HG02678 (cell line): ENCODE results near the gene CACNA1H.

Experiments
- ATAC-seq: cut with Tn5 transposase; IDR thresholded peaks from one replicate; pipeline ENCODE4 v1.9.1; 2021; ENCODE audit warnings: mild to moderate bottlenecking, moderate library complexity; ENCODE audit not compliant: unreplicated experiment

CACNA1H gene

DNA sequence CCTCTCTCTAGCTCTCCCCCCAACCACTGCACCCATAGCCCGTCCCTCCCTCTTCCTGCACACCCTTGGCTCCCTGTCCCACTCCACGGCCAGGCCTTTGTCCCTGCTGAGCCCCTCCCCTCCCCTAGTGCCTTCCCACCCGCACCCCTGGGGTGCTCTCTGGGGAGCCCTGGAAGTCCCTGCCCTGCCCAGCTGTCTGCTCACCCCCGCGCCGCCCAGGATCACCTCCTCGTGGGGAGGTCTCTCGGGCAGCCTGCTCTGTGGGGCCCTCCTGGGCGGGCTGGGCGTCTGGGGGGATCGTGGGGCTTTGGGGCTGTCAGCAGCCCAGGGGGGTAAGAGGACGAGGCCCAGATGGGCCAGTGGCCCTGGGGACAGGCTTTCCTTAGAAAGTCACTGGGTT is 18.1 kb downstream of the CACNA1H start:
- no peak for ATAC-seq

DNA sequence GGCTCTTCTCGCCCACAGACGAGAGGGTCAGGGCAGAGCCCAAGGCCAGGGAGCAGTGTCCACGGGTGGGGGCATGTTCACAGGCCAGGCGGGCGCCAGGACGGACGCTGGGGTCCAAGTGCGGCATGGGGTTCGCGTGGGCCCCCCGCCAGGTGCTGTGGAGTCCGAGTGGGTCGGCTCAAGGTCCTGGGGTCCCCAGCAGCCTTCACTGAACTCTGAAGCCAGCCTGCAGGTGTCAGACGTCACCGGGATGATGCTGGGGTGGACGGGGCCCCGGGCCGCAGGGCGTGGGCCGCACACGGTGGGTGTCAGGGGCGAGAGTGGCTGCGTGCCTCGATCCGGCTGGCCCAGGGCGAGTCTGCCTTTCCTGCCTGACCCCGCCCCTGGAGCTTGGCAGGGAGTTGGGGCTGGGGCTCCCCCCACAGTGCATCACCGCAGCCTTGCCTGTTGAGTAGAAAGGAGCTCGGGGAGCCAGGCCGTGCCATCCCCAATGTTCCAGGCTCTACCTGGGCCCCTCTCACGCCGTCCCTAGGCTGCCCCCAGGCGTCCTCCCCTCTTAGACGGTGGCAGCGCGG is 19.0 kb downstream of the CACNA1H start:
- no peak for ATAC-seq

DNA sequence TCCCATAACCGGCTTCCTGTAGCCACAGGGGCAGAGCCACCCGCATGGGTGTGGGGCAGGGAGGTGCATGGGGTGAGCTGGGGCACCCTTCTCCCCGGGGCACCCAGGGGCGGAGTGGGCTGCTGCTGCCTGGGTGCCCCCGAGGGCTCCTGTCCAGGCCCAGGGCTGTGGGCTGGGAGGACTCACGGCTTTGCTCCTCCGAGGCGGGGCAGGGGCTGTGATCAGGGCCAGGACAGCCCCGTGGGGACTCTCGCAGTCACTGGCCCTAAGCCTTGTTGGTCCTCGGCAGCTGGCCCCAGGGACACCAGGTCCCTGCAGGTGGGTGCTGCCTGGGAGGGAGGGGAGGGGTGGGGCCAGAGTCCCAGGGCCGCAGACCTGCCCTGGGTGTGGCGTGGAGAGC is 19.7 kb downstream of the CACNA1H start:
- ATAC-seq: no peak

DNA sequence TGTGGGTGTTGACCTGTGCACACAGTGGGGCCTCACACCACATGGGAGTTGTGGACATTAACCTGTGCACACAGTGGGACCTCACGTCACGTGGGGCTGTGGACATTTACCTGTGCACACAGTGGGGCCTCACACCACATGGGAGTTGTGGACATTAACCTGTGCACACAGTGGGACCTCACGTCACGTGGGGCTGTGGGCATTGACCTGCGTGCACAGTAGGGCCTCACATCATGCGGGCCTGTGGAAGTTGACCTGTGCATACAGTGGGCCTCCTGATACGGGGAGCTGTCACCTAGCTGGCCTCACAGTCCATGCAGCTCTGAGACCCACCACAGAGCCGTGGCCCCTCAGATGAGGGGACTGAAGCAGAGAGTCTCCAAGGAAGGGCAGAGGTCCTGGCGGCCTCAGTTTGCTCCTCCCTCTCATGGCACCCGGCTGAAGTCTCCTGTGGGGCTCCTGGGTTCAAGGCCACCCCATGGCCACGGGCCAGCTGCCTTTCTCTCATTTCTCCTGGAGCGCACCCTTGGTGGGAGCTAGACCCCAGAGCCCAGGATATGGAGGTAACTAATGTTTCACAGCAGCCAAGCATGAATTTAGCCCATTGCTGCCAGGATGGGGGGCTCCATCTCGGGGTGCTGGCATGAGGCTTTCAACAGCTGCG is 21.0 kb downstream of the CACNA1H start:
- no peak for ATAC-seq

DNA sequence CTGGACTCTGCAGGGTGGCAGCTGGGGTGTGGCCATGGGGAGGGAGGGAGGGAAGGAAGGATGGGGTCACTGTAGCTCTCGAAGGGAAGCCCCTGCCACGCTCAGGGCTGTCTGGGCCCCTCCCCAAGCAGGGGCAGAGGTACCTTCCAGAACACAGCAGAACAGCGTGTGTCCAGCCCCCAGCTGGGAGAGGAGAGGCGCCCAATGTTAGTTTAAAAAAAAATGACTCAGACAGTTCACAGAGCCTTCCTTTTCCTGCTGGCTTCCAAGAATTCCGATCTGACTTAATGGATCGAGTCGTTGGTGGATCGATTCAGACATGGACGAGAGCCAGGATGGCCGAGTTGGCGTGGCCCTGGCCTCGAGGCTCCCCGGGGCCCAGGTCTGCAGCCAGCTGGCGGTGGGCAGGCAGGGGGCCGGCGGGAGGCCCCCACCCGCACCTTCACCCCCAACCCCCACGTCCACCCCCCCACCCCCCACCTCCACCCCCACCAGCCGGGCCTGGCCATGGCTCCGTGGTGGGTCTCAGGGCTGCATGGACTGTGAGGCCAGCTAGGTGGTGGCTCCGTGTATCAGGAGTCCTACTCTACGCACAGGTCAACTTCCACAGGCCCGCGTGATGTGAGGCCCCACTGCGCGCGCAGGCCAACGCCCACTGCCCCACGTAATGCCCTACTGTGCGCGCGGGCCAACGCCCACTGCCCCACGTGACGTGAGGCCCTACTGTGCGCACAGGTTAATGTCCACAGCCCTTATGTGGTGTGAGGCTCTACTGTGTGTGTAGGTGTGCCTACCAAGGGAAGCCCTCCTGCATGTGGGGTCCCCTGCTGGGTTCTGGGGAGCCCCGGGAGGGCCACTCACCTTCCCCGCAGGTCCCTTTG is 21.8 kb downstream of the CACNA1H start:
- ATAC-seq: no peak

DNA sequence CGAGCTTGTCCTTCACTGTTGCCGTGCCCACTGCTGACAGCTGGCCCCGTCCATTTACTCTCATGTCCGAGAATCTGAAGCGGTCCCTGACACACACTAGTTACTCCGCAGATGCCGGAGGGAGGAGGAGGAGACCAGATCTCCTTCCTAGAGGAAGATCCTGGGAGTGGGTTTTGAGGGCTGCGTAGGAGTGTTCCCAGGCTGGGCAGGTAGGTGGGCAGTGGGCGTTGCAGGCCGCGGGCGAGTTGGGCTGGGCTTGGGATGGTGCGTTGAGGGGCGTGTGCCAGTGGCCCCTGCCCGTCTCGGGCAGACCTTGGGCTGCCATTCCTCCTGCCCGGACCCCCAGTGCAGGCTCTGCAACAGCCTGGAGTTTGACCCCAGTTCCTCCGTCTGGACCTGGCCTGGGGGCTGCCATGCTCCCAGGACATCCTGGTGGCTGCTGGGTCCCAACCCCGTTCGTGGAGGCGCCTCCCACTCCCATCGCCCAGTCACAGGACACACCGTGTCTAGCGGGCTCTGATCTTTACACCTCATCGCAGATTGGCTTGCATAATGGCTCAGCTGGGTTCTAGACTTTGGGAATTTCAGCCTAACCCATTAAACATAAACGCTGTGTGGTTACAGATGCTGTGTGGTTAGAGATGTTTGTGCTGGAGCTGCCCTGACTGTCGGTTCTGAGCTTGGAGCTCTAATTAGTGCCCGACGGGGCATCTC is 22.8 kb downstream of the CACNA1H start:
- no peak for ATAC-seq

DNA sequence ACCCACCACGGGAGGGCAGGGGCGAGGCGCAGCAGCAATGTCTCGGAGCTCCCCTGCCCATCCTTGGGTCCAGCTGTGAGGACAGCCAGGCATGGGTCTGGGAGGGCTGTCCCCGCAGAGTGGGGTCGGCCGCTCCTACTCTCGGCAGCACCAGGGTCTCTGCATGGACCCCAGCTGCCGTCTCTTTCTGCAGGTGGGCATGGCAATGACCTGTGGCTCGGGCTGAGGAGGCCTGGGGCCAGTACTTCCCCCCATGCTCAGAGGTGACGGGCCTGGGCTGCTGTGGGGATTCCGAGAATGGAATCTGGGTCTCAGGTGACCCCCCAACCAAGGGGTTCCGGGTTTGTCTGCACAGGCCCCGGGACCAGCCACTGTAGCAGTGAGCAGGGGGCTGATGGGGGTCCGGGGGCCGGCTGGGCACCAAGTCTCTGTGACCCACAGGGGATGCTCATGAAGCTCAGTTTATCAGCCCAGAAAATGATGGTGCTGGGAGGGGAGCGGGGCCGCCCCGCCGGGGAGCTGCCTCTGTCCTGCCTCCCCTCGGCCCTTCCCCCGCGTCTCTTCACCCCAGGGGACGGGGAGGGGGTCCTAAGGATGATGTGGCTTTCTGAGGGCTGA is 23.5 kb downstream of the CACNA1H start:
- no peak for ATAC-seq

DNA sequence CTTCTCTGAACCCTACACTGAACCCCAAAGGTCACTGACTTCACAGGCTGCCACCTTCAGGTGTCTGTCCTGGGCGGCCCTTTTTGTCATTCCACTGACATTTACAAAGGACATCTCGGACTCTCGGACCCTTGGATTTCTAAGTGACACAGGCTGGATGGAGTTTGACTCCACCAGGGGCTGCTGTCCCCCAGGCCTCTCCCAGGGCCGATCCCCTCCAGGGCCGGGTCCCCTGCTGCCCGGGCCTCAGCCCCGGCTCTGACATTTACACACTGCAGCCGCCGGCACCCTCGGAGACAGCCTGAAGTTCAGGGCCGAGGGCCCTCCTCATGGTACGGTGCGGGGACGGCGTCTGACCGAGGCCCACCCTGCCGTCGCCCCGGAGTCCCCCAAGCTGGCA is 24.1 kb downstream of the CACNA1H start:
- no peak for ATAC-seq

DNA sequence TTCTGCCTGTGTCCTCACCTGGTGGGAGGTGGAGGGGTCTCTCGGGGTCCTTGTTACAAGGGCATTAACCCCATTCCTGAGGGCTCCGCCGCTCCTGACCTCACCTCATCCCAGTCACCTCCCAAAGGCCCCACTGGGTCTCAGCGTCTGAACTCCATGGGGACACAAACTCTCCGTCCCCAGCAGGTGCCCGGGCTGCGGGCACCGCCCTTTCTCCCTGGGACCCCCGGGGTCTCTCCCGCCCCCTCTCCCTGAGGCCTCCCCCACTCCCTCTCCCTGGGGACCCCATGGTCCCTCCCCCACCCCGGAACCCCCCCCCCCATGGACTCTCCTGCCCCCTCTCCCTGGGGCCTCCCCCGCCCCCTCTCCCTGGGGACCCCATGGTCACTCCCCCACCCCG is 24.8 kb downstream of the CACNA1H start:
- no peak for ATAC-seq

DNA sequence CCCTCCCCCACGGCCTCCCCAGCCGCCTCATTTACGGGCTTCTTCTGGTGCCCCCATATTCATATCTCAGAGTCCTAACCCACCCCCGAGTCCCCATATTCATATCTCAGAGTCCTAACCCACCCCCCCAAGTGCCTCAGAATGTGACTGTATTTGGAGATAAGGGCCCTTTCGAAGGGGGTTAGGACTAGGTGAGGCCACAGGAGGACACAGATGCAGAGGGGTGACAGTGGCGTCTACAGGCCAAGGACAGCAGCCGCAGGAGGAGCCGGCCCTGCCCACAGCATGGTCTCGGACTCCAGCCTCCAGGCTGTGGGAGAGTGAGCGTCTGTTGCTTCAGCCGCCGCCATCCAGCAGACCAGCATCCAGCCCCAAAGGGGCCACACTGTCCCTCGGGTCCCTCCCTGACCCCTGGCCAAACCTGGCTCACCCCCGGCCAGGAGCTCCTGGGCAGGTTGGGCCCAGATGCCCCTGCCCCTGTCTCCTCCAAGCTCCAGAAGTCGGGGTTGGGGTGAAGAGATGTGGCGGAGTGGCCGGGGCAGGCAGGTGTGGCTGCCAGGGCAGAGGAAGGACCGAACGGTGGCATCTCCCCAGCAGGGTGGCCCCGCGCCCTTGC is 25.5 kb downstream of the CACNA1H start:
- ATAC-seq: no peak

DNA sequence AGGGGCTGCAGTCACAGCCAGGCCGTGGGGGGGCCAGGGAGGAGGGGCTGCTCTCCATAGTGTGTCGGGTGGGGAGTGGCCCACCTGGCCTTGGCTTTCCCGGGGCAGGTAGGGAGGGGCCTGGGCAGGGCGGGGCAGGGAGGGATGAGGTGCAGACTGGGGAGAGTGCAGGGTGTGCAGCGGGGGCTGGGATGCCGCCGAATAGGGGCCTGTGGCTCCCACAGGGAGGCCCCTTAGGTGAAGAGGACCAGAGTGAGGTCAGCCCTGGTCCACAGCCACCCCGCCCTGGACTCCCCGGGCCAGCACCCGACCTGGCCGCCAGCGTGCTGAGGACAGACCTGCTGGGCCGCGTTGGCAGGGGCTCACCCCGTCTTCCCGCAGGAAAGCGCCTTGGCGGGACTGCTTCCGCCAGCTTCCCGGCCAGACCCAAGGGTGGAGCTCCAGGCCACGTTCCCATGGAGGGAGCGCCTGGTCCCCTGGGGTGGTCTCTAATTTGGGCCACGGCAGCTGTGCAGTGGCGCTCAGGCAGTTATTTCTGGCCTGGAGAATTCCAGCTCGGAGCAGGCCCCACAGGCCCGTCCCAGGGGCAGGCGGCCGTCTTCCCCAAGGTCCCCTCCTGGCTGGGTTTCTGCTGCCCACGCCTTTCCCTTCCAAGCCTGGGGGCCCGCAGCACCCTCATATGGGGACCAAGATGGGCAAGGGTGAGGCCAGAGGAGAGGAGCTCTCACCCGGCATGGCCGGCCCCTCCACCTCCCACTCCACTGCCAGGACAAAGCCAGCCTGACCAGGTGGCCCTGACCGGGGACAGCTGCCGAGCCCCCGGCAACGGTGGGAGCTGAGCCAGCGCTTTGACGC is 27.9 kb downstream of the CACNA1H start:
- no peak for ATAC-seq

DNA sequence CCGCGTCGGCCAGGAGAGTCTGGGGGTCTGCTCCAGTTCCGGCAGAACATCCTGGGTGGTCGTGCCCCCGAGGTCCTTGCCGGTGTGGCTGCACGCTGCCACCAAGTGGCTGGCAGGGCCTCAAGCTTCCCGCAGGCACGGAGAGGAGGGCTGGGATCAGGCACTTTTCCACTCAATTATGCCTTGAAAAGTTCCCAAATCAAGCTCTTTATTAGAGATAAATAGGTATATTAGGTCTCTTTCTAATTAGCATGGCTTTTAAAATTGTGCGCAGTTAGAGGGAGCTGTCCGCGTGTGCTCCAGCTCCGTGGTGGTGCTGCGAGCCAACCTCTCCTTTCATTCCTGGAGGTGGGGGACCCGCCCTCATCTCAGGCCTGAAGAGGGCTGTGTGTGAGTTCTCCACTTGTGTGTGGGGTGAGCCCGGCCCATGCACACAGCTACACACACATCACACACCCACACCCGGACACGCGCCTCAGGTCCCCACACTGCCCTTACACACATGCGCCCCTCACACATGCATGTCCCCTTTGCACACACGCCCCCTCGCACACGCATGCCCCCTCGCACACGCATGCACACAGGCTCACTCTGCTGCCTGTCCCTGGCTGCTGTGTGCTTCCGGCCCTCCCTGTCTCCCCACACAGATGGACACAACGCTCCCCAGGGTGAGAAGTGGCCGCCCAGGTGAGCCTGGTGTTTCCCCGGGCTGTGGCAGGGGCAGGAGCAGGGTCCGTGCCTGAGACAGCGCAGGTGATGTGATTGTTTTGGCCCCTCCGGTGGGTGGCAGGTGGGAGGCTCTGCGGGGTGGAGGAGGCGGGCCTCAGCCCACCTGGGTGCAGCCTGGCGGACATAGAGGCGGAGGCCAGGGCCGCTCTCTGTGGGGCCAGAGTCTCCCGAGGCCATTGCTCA is 28.8 kb downstream of the CACNA1H start:
- ATAC-seq: no peak

DNA sequence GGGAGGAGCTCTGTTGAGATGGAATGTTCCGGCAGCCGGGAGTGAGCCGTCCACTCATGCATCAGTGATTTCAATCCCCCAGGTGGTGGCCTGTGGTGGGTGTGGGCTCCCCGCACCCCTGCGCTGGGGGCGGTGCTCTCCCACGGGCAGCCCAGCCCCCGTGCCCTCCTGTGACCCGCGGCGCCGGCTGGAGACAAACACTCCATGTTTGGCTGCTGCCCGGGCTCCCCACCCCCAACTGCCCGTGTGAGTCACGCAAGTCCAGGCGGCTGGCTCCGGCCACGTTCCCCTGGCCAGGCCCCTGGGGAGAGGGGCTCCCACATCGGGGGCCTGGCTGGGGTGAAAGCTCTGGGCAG is 29.4 kb downstream of the CACNA1H start:
- ATAC-seq: no peak

DNA sequence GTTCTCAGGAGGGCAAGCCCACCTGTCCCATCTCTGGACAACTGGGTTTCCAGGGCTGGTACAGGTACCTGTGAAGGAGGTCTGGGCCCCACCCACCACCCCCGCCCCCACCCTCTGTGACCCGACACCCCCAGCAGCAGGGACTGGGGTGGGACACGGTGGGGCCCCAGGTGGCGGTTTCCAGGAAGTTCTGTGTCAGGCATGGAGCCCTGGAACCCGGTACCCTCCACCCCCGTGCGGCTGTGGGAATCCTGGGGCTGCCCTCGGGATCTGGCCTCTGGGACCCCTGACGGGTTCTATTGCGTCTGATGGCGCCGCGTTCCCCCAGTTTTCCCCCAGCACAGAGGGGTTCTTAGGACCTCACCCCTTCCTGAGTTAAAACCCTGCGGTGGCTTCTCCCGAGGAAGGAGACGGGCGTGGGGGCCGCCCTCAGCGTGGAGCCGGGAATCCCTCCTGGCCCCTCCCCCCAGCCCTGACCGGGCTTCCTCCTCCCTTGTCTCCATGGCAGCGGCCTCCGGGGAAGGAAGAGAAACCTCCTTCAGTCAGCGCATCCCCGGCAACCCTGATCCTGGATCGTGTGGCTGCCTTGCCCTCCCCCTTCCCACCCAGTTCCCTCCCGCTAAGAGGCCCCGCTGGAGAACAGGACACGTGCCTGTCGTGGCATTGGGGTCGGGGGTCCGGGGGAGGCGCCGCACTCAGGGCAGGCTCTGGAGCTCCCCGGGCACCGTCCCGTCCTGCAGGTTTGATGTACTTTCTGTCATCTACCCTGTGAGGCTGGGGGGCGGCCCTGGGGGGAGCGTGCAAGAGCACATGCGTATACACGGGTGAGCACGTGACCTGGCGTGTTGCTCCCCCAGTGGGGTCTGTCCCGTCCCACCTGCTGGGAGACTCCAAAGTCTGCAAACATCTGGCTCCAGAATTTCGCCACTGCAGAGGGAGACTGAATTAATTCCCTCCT is 30.3 kb downstream of the CACNA1H start:
- no peak for ATAC-seq

DNA sequence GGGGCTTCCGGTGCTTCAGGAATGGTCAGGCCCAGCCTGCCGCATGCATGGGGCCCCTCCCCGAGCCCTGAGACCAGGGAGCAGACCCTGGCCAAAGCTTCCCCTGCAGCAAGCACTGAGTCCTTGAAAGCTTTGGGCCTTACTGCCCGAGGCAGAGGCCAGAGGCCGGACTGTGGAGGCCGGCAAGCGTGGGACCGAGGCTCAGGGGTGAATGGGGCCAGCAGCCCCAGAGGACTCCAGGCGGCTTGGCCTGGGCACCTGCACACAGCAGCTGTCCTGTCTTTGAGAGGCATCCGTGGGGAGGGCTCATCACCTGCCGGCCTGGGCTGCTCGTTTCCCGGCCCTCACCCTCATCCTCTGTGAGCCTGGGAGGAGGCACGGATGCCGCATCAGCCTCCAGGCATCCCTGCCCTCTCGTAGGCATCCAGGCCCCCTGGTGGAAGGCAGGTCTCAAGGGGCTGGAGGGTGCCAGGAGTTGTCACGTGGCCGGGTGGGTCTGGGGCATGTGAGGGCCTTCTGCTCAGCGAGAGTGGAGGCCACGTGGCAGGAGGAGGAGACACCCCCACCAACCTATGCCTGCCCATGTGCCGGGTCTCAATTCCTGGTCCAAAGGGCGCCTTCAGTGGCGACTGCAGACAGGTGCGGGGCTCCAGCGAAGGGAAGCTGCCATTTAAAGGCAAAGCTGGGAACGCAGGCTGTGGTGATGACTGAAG is 31.4 kb downstream of the CACNA1H start:
- no peak for ATAC-seq

DNA sequence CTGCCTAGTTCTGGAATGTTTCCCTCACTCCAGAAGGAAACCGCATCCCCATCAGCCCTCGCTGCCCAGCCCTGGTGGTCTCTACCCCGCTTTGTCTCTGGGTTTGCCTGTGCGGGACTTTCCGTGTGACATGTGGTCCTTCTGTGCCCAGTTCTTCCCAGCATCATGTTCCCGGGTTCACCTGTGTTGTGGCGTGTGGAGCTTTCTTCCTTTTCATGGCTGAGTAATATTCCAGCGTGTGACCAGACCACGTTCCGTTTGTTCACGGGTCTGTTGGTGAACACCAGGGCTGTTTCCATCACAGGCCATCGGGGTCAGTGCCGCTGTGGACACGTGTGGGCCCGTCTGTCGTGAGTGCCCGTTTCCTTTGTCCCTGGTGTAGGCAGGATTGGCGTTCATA is 32.1 kb downstream of the CACNA1H start:
- no peak for ATAC-seq
